EL (cell line): ENCODE data around the gene MRPL39.
"Not testable (repeated sequence)": the region's sequence is repeated elsewhere in the genome, so short reads cannot be mapped to it uniquely, and the experiment has no call there.

Experiments used
- DNase-seq: peaks from one replicate; pipeline ENCODE4 v3.0.0-alpha.2; 2016

Gene MRPL39

GRCh38 chr21:25607151-25608043, at the start of gene MRPL39:
Gene MRPL39, minus strand, starts transcription at chr21:25607481. Its CDS starts 6 bp downstream, at chr21:25607475.
- peak; percentile 89 for DNase-seq

DNA sequence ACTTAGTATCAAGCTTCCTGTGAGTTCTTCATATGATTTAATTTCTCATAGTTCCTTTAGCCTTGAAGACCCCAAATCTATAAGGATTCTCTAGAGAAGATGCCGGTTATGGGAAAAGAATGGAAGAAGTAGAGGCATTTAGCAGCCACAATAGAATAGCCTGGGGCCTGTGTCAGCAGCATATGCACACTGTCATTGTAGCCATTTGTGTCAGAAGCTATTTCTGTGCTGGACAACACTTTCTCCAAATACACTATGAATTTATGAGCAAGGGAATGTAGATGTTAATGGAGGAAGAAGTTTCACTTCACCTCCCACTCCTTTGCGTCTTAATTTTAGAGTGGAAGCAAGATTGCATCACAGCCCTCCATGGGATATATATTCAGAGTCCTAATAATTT, 49.1 kb upstream of the MRPL39 start:
- DNase-seq: no peak

GRCh38 chr21:25649146-25649545, 41.9 kb upstream of the MRPL39 start:
- no peak for DNase-seq

DNA sequence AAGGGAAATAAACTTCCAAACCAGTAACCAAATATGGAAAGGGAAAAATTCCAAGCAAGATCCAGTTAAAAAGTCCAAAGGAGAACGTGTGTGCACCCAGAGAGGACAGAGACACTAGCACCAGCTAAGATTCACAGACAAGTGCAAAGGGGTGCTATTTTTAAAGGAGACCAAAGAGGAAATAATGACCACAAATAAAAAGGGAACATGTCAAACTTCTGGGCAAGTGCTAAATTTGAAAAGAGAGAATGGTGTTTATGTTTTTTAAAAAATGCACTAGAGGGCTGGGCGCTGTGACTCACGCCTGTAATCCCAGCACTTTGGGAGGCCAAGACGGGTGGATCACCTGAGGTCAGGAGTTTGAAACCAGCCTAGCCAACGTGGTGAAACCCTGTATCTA, 40.4 kb upstream of the MRPL39 start:
- no peak for DNase-seq

- DNase-seq: no peak
These were observed 39.2 kb upstream of the MRPL39 start for GRCh38 chr21:25646474-25646873.

DNA sequence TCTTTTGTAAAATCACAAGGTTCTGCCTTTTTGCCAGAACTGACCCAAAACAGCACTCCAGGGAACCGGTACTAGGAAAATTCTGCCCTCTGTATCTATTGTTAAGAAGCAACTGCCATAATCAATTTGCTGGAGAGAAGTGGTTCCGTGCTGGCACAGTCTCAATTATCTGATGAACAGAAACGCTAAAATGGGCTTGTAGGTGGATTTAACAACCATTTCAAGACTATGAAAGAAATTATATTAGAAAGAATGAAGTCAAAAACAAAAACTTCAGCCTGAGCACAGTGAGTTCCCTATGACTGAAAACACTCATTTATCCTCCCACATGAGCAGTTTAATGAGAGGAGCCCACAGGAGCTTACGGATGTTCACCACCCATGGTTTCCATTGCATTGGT, 36.2 kb upstream of the MRPL39 start:
- DNase-seq: no peak

DNA sequence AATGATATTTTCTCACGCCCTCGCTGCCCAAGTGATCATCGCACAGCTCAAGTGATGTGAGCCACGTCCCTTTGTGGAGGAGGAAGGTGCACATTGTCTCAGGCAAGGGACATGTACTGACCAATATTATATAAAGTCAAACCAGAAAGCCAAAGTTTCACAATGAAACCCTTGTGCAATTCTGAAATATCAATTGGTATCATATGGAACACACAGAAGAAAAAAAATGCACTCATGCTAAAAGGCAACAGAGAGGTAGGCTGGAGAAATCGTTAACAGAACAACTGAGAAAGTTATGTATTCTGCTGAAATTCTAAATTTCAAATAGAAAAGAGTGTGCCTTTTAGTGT, 33.6 kb upstream of the MRPL39 start:
- DNase-seq: no peak

- peak; percentile 21 for DNase-seq
These were observed 33.1 kb upstream of the MRPL39 start for GRCh38 chr21:25640202-25640942.

DNA sequence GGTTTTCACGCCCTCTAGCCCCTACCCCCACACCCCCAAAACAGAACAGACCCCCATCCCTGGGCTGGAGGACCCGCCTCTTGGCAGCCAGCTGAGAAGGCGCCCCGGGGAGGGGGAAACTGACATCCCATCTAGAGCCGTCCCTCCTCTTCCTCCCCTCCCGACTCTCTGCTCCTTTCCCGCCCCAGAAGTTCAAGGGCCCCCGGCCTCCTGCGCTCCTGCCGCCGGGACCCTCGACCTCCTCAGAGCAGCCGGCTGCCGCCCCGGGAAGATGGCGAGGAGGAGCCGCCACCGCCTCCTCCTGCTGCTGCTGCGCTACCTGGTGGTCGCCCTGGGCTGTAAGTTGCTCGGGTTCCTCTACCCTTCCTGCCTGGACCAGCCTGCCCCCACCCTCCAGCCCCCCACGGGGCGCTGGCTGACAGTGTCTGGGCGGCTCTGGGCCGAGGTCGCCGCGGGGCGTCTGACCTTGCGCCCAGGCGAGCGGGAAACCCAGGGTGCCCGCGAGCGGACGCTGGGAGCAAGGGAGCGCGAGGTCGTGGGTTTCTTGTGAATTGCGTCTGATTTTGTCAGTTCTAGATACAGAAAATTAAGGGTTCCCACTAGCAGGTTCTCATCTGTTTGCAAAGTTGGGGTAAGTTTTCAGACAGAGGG, 32.4 kb upstream of the MRPL39 start:
- DNase-seq: peak; percentile 34

DNA sequence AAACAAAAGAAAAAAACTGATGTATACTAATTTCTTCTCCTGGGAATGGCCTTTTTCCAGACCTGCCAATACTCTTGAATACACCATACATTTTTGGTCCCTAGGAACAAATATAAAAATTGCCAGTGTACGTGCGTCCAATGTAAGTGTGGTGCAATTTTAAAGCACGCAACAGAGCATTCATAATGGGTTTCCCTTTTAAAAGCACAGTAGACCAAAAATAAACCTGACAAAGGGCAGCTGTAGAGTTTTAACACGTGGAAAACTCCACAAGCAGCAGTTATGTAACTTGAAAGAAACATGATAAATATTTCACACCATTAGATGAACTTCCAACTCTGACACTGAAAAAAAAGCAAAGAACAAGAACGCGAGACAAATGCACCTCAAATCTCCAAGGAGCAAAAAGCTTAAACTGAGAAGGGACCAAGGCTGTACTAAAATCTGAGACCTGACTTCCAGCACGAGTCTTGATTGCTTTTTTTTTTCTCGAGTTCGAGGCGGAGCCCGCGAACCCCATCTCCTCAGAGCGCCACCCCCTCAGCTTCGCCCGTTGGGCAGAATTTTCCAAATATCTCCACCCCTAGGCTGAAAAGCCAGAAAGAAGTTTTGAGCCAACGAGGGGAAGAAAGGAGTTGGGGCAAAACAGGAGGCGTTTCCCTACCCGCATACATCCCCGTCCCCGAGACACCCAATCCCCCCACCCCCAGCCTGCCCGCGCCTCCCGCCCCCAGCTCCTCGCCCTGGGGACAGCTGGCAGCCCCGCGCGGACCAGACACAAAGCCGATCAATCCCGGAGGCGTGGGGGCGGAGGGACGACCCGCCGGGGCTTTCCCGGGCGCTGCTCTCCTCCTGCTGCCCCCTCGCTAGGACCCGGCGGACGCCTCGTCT, 31.6 kb upstream of the MRPL39 start, which contains the start of gene JAM2:
TSS of gene JAM2 (plus strand) at position 599 of the 891 bp plus-strand sequence. CDS start 564 bp downstream, outside the sequence.
- DNase-seq: peak; percentile 59

DNA sequence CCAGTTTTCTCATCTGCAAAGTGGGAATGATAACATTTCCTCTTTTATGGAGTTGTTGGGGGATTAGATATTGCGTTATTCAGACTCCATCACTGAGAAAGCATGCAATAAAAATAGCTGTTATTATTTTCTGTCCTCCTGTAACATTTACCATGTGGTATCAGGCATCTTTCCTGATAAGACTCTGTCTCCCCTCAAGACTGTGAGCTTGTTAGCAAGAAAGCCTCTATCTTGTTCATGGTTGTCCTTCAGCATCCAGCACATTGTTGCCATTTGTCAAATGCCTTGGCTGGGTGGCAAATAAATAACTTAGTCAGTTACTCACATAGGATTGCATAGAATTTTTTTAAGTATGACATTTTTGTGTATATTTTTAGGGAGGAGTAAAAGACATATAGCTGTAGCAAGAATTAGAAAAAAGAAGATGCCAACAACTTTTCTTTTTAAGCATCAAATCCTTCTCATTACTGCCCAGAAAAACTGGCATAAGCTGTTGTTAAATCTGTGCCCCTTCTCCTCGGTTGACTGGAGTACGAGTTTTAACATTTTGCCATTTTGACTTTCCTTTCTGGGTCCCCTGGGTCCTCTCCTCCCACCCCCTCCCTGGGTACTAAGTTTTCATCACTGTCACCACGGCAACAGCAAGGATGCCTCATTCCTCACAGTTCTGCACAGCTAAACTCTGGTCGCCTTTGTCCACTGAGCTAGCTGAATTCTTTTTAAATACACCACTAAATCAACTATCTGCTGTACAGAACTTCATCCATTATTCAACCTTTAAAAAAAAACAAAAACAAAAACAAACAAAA, 30.8 kb upstream of the MRPL39 start:
- DNase-seq: no peak

GRCh38 chr21:25636727-25637126, 29.4 kb upstream of the MRPL39 start:
- peak; percentile 12 for DNase-seq

DNA sequence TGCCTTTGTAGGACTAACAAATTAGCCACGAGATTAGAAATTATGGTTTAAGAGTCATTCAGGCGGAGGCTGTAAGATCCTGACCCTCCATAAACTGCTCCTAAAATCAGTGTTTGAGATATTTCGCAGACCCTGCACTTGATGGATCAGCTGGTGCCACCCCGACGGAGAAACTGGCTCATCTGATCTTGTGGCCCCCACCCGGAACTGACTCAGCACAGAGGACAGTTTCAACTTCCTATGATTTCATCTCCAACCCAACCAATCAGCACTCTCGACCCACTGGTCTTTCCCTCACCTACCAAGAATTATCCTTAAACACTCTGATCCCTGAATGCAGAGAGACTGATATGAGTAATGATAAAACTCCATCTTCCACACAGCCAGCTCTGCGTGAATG, 28.0 kb upstream of the MRPL39 start:
- DNase-seq: no peak

DNA sequence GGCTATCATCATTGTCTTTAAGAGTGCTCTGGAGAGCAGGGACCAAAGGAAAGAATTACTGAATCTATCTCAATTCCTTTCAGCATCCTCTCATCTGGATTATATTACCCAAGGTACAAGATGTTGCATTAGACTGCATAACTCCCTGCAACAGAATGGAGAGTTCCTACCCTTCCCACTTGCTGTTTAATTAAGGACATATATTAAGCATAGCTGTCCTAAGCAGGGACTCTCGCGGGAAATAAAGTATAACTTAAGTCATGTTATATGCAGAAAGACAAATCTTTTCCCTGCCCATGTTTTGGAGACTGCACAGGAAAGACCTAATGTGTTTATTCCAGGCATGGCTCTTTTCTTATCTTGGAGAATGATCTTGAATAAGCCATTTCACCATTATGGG, 25.0 kb upstream of the MRPL39 start:
- no peak for DNase-seq

DNA sequence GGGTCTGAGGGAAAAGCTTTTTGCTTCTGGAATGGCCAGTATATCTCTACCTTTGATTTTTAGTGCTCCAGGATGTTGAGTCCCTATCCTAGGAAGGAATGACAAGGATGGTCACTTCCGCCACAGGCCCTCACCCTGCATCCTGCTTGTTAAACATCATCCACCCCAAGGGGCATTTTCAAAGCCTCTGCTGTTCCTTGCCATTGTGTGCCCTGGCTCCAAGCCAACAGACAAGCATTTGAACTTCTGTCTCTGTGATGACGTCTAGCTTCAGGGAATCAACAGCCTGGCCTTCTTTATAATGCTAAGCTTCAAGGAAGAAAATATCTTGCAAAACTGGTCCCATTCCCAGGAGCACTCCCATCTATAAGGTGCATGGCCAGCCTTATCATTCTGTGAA, 19.5 kb upstream of the MRPL39 start:
- DNase-seq: peak; percentile 13

DNA sequence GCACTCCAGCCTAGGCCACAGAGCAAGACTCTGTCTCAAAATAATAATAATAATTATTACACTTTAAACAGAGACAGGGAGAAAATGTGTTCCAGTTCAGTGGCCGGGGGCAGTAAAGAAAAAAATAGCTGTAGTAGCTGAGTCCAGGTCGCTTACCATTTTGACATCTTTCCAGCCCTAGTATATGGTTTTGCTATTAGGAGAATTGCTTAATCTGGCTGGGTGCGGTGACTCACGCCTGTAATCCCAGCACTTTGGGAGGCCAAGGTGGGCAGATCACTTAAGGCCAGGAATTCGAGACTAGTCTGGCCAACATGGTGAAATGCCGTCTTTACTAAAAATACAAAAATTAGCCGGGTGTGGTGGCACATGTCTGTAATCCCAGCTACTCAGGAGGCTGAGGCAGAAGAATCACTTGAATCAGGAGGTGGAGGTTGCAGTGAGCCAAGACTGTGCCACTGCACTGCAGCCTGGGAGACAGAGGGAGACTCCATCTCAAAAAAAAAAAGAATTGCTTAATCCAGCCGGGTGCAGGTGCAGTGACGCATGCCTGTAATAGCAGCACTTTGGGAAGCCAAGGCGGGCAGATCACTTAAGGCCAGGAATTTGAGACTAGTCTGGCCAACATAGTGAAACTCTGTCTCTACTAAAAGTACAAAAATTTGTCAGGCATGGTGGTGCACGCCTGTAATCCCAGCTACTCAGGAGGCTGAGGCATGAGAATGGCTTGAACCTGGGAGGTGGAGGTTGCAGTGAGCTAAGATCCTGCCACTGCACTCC, 18.7 kb upstream of the MRPL39 start:
- not testable (repeated sequence) for DNase-seq

GRCh38 chr21:25625036-25625435, 17.8 kb upstream of the MRPL39 start:
- DNase-seq: no peak

- DNase-seq: no peak
These were observed 17.2 kb upstream of the MRPL39 start for GRCh38 chr21:25624511-25624910.

DNA sequence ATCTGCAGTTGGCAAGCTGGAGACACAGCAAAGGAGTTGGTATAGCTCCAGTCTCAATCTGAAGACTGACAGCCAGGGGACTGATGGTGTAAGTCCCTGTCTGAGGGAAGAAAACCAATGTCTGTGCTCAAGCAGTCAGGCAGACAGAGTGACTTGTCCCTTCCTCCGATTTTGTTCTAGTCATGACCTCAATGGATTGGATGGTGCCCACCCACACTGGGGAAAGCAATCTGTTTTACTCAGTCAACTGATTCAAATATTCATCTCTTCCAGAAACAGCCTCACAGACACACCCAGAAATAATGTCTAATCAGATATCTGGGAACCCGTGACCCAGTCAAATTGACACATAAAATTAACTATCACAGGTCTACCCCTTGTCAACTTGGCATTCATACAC, 11.9 kb upstream of the MRPL39 start:
- DNase-seq: no peak

DNA sequence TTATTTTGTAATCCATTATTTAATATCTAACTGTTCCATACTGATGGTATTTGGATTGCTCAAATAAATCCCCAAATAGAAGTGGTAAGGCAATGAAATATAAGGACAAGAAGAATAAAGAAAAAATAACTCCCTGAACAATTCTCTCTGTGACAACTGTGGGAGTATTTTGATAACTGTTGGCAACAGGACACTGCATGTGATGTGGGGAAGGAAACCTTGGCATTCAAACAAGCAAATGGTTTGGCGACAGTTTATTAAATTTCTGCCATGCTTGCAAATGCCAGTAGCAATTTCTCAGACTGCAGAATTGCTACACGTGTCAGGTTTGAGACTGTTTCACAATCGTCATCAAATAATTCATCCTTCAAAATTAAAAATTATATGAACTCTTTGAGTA, 8.6 kb upstream of the MRPL39 start:
- DNase-seq: no peak

- DNase-seq: no peak
These were observed 7.2 kb upstream of the MRPL39 start for GRCh38 chr21:25614441-25614840.
